ENCODE data around the gene NOS3. TPM values are rescaled to one million over a fixed set of nuclear protein-coding genes. Genes with fewer than 3 reads are reported as not detected.

The NOS3 gene
- total and polyA plus RNA-seq, 2 experiments from 2014 or later, result 0.32 to 0.83 TPM

- H4K20me1 ChIP-seq (ENCODE audit: insufficient read depth), result no peaks in the 10 kb centered on the region
- in situ Hi-C loops (cut with MboI), result loop anchor here (10.0 kb wide), 1 partner anchor 55 kb away; the partner anchor contains the start of genes CDK5 and SLC4A2
- no peaks in the 10 kb centered on the region for H3K9me3 ChIP-seq (ENCODE audit: low read depth)
- no peaks in the 10 kb centered on the region for H3K36me3 ChIP-seq (ENCODE audit: low read depth)
- H2AFZ ChIP-seq, result no peak overlapping the region
- no peaks in the 10 kb centered on the region; the same call in 1 of the 2 replicates for H3K27me3 ChIP-seq (replicated peaks; ENCODE audit: insufficient read depth)
- no peaks in the 10 kb centered on the region for H3K4me1 ChIP-seq (ENCODE audit: insufficient read depth)
- no peak overlapping the region for H3K9ac ChIP-seq
- TF ChIP-seq EZH2phosphoT487 (IDR thresholded peaks at IDR 0.05; ENCODE audit: insufficient read depth, low read depth) (no peak), EZH2 (IDR thresholded peaks at IDR 0.05; ENCODE audit: insufficient read depth, poor library complexity, severe bottlenecking) (no peak)
- H3K27ac ChIP-seq, result no peak overlapping the region
- DNase-seq, result no peak
- WGBS, 2 experiments (ENCODE audit: low coverage in 1 of 2, low lambda C conversion rate in 2 of 2, missing lambda C conversion rate in 2 of 2), result 60% methylated on average over 5 of the region's 5 CpGs; no CpG with 5 or more reads in 1 of the 2 experiments
- H3K9me2 ChIP-seq (ENCODE audit: insufficient read depth), result no peaks in the 10 kb centered on the region
- no peak overlapping the region for H3K4me2 ChIP-seq (ENCODE audit: unreplicated experiment)
- no peak overlapping the region for H3K4me3 ChIP-seq
- H3K79me2 ChIP-seq (ENCODE audit: insufficient read depth), result no peaks in the 10 kb centered on the region
- H3F3A ChIP-seq (ENCODE audit: insufficient read depth), result no peaks in the 10 kb centered on the region
Measured at GRCh38 chr7:150999497-151000230, 8.8 kb downstream of the NOS3 start.

DNA sequence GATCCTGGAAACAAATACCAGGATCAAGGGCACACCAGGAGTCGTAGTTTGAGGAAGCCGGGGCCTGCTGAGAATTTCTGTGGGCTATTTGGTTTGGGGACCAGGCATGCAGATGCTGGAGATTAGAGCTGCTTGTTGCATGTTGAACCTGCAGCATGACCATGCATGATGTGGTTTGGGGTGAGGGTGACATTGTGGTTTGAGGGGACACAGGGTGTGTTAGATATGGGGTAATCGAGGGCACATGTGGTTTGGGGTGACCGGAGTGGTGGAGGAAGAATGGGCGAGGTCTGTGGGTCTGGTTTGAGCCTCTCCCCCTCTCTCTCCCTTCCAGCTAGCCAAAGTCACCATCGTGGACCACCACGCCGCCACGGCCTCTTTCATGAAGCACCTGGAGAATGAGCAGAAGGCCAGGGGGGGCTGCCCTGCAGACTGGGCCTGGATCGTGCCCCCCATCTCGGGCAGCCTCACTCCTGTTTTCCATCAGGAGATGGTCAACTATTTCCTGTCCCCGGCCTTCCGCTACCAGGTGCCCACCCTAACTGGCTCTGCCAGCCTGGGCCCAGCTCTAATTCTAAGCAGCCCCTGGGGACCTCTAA is 10.2 kb downstream of the NOS3 start:
- Histone ChIP-seq H3K9me3 (ENCODE audit: low read depth) (no peaks in the 10 kb centered on the region), H3K9ac (no peak overlapping the region), H3K4me3 (no peak overlapping the region), H3K36me3 (ENCODE audit: low read depth) (no peaks in the 10 kb centered on the region), H3K27ac (no peak overlapping the region), H3K4me1 (ENCODE audit: insufficient read depth) (no peaks in the 10 kb centered on the region), H4K20me1 (ENCODE audit: insufficient read depth) (no peaks in the 10 kb centered on the region), H3K27me3 (replicated peaks; ENCODE audit: insufficient read depth) (no peaks in the 10 kb centered on the region; the same call in 1 of the 2 replicates), H3F3A (ENCODE audit: insufficient read depth) (no peaks in the 10 kb centered on the region), H3K79me2 (ENCODE audit: insufficient read depth) (no peaks in the 10 kb centered on the region), H2AFZ (no peak overlapping the region), H3K4me2 (ENCODE audit: unreplicated experiment) (no peak overlapping the region), H3K9me2 (ENCODE audit: insufficient read depth) (no peaks in the 10 kb centered on the region)
- no peak for TF ChIP-seq EZH2 (IDR thresholded peaks at IDR 0.05; ENCODE audit: insufficient read depth, poor library complexity, severe bottlenecking)
- TF ChIP-seq EZH2phosphoT487 (IDR thresholded peaks at IDR 0.05; ENCODE audit: insufficient read depth, low read depth), result no peak
- 75 to 78% methylated on average over 13 of the region's 13 CpGs for WGBS, 2 experiments (ENCODE audit: low coverage in 1 of 2, low lambda C conversion rate in 2 of 2, missing lambda C conversion rate in 2 of 2)
- no peak for DNase-seq
- in situ Hi-C loops (cut with MboI), result no loop called here

GRCh38 chr7:151001546-151001945 is 10.7 kb downstream of the NOS3 start:
- 72 to 80% methylated on average over 16 of the region's 16 CpGs for WGBS, 2 experiments (ENCODE audit: low coverage in 1 of 2, low lambda C conversion rate in 2 of 2, missing lambda C conversion rate in 2 of 2)
- Histone ChIP-seq H2AFZ (no peak overlapping the region), H3K9ac (no peak overlapping the region), H3K9me2 (ENCODE audit: insufficient read depth) (no peaks in the 10 kb centered on the region), H3F3A (ENCODE audit: insufficient read depth) (no peaks in the 10 kb centered on the region), H3K36me3 (ENCODE audit: low read depth) (no peaks in the 10 kb centered on the region), H3K27me3 (replicated peaks; ENCODE audit: insufficient read depth) (no peaks in the 10 kb centered on the region; the same call in 1 of the 2 replicates), H4K20me1 (ENCODE audit: insufficient read depth) (no peaks in the 10 kb centered on the region), H3K9me3 (ENCODE audit: low read depth) (no peaks in the 10 kb centered on the region), H3K27ac (no peak overlapping the region), H3K4me1 (ENCODE audit: insufficient read depth) (no peaks in the 10 kb centered on the region), H3K4me2 (ENCODE audit: unreplicated experiment) (no peak overlapping the region), H3K4me3 (no peak overlapping the region), H3K79me2 (ENCODE audit: insufficient read depth) (no peaks in the 10 kb centered on the region)
- no peak for DNase-seq
- no peak for TF ChIP-seq EZH2 (IDR thresholded peaks at IDR 0.05; ENCODE audit: insufficient read depth, poor library complexity, severe bottlenecking)
- no peak for TF ChIP-seq EZH2phosphoT487 (IDR thresholded peaks at IDR 0.05; ENCODE audit: insufficient read depth, low read depth)
- in situ Hi-C loops (cut with MboI), result no loop called here

GRCh38 chr7:151003572-151003971 is 12.8 kb downstream of the NOS3 start:
- in situ Hi-C loops (cut with MboI), result no loop called here
- Histone ChIP-seq H3K9ac (no peak overlapping the region), H2AFZ (no peak overlapping the region)

More at GRCh38 chr7:151003572-151003971, 12.8 kb downstream of the NOS3 start:
- H3K9me3 ChIP-seq (ENCODE audit: low read depth), result no peaks in the 10 kb centered on the region
- H4K20me1 ChIP-seq (ENCODE audit: insufficient read depth), result no peaks in the 10 kb centered on the region
- H3K4me3 ChIP-seq, result no peak overlapping the region
- no peaks in the 10 kb centered on the region for H3F3A ChIP-seq (ENCODE audit: insufficient read depth)
- no peak overlapping the region for H3K4me2 ChIP-seq (ENCODE audit: unreplicated experiment)
- H3K9me2 ChIP-seq (ENCODE audit: insufficient read depth), result no peaks in the 10 kb centered on the region
- no peaks in the 10 kb centered on the region for H3K36me3 ChIP-seq (ENCODE audit: low read depth)
- no peak overlapping the region for H3K27ac ChIP-seq
- DNase-seq, result no peak
- TF ChIP-seq EZH2phosphoT487 (IDR thresholded peaks at IDR 0.05; ENCODE audit: insufficient read depth, low read depth) (no peak), EZH2 (IDR thresholded peaks at IDR 0.05; ENCODE audit: insufficient read depth, poor library complexity, severe bottlenecking) (no peak)
- H3K27me3 ChIP-seq (replicated peaks; ENCODE audit: insufficient read depth), result no peaks in the 10 kb centered on the region; the same call in 1 of the 2 replicates
- WGBS, 2 experiments (ENCODE audit: low coverage in 1 of 2, low lambda C conversion rate in 2 of 2, missing lambda C conversion rate in 2 of 2), result 68 to 72% methylated on average over 12 of the region's 12 CpGs
- H3K79me2 ChIP-seq (ENCODE audit: insufficient read depth), result no peaks in the 10 kb centered on the region
- H3K4me1 ChIP-seq (ENCODE audit: insufficient read depth), result no peaks in the 10 kb centered on the region

Data from GM23248 (cell line).